ENCODE results near the gene TMEM245. TPM values are rescaled to one million over a fixed set of nuclear protein-coding genes. Genes with fewer than 3 reads are reported as not detected.
A peak's percentile ranks its signal among the peaks of the same experiment; 100 is the strongest.

Gene TMEM245
- total and polyA plus RNA-seq, 2 of the 13 experiments (the other 11 are each of a cell fraction or from before 2014, with no cell fraction given), result 53.5 to 55.4 TPM

DNA sequence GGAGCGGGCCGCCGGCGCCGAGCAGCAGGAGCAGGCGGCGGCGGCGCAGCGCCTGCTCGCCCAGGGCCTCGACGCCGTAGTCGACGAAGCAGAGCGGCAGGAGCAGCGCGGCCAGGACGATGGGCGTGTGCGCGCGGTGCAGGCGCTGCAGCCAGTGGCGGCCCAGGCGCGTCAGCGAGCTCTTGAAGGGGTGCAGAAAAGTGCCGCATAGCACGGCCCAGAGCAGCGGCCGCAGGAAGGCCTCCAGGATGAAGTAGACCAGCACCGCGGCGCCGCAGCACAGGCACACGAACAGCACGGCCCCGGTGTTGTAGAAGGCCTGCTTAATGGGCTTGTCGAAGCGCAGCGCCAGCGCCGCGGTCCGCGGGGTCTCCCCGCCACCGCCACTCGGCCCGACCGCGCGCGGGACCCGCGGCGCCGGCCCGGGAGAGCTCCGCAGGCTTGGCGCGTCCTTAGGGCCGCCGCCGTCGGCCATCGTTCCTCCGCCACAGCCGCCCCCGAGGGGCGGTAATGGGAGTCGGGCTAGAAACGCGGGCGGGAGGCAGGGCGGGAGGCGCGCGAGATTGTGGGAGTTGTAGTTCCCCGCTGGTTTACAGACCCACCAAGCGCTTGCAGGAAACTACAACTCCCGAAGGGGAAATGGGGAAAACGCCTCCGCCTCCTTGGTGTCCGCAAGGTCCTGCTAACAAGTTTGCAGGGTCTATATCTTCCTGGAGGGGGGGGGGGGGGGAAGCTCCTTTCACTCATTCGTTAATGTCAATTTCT is at the start of gene TMEM245 (continued):
- TF ChIP-seq BRD4 (CRISPR knock-in tag; IDR thresholded peaks at IDR 0.05) (no peak), ZNF333 (CRISPR knock-in tag; IDR thresholded peaks at IDR 0.05; ENCODE audit: borderline replicate concordance) (no peak), ZNF296 (CRISPR knock-in tag; conservative IDR thresholded peaks at IDR 0.05) (no peak), ZNF720 (CRISPR knock-in tag; IDR thresholded peaks at IDR 0.05) (no peak), HIVEP1 (CRISPR knock-in tag; IDR thresholded peaks at IDR 0.05) (no peak), GABPA (IDR thresholded peaks at IDR 0.05; ENCODE audit: low read depth, low read length) (no peak), GABPA (CRISPR knock-in tag; IDR thresholded peaks at IDR 0.05; ENCODE audit: low read depth) (peak; percentile 75), ZNF556 (CRISPR knock-in tag; IDR thresholded peaks at IDR 0.05; ENCODE audit: borderline replicate concordance) (no peak), MTF2 (CRISPR knock-in tag; IDR thresholded peaks at IDR 0.05; ENCODE audit: borderline replicate concordance) (no peak), ZNF75D (CRISPR knock-in tag; IDR thresholded peaks at IDR 0.05; ENCODE audit: borderline replicate concordance) (no peak), ZC3H4 (CRISPR knock-in tag; IDR thresholded peaks at IDR 0.05; ENCODE audit: borderline replicate concordance) (no peak), ZBTB8A (CRISPR knock-in tag; IDR thresholded peaks at IDR 0.05; ENCODE audit: borderline replicate concordance, low read depth) (no peak), SMAD1 (CRISPR knock-in tag; IDR thresholded peaks at IDR 0.05; ENCODE audit: borderline replicate concordance, low read depth) (0 out of 2 replicates have a peak, but pooled peaks have one; percentile 3)
- TF ChIP-seq, protein P1, sequence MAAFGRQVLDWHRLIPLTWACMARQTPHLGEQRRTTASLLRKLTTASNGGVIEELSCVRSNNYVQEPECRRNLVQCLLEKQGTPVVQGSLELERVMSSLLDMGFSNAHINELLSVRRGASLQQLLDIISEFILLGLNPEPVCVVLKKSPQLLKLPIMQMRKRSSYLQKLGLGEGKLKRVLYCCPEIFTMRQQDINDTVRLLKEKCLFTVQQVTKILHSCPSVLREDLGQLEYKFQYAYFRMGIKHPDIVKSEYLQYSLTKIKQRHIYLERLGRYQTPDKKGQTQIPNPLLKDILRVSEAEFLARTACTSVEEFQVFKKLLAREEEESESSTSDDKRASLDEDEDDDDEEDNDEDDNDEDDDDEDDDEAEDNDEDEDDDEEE (CRISPR knock-in tag; IDR thresholded peaks at IDR 0.05), result no peak
- TF ChIP-seq, protein P2, sequence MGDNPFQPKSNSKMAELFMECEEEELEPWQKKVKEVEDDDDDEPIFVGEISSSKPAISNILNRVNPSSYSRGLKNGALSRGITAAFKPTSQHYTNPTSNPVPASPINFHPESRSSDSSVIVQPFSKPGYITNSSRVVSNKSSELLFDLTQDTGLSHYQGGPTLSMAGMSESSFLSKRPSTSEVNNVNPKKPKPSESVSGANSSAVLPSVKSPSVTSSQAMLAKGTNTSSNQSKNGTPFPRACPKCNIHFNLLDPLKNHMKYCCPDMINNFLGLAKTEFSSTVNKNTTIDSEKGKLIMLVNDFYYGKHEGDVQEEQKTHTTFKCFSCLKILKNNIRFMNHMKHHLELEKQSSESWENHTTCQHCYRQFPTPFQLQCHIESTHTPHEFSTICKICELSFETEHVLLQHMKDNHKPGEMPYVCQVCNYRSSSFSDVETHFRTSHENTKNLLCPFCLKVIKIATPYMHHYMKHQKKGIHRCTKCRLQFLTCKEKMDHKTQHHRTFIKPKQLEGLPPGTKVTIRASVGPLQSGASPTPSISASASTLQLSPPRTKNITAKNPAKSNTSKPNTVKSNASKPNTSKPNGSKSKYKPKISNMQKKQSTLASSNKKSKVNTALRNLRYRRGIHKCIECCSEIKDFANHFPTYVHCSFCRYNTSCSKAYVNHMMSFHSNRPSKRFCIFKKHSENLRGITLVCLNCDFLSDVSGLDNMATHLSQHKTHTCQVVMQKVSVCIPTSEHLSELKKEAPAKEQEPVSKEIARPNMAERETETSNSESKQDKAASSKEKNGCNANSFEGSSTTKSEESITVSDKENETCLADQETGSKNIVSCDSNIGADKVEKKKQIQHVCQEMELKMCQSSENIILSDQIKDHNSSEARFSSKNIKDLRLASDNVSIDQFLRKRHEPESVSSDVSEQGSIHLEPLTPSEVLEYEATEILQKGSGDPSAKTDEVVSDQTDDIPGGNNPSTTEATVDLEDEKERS (CRISPR knock-in tag; IDR thresholded peaks at IDR 0.05), result no peak
- TF ChIP-seq, protein P3, sequence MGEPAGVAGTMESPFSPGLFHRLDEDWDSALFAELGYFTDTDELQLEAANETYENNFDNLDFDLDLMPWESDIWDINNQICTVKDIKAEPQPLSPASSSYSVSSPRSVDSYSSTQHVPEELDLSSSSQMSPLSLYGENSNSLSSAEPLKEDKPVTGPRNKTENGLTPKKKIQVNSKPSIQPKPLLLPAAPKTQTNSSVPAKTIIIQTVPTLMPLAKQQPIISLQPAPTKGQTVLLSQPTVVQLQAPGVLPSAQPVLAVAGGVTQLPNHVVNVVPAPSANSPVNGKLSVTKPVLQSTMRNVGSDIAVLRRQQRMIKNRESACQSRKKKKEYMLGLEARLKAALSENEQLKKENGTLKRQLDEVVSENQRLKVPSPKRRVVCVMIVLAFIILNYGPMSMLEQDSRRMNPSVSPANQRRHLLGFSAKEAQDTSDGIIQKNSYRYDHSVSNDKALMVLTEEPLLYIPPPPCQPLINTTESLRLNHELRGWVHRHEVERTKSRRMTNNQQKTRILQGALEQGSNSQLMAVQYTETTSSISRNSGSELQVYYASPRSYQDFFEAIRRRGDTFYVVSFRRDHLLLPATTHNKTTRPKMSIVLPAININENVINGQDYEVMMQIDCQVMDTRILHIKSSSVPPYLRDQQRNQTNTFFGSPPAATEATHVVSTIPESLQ (CRISPR knock-in tag; conservative IDR thresholded peaks at IDR 0.05), result no peak
- TF ChIP-seq, protein P4, sequence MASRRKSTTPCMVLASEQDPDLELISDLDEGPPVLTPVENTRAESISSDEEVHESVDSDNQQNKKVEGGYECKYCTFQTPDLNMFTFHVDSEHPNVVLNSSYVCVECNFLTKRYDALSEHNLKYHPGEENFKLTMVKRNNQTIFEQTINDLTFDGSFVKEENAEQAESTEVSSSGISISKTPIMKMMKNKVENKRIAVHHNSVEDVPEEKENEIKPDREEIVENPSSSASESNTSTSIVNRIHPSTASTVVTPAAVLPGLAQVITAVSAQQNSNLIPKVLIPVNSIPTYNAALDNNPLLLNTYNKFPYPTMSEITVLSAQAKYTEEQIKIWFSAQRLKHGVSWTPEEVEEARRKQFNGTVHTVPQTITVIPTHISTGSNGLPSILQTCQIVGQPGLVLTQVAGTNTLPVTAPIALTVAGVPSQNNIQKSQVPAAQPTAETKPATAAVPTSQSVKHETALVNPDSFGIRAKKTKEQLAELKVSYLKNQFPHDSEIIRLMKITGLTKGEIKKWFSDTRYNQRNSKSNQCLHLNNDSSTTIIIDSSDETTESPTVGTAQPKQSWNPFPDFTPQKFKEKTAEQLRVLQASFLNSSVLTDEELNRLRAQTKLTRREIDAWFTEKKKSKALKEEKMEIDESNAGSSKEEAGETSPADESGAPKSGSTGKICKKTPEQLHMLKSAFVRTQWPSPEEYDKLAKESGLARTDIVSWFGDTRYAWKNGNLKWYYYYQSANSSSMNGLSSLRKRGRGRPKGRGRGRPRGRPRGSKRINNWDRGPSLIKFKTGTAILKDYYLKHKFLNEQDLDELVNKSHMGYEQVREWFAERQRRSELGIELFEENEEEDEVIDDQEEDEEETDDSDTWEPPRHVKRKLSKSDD (CRISPR knock-in tag; IDR thresholded peaks at IDR 0.05; ENCODE audit: low read depth), result 0 out of 2 replicates have a peak, but pooled peaks have one; percentile 34
- TF ChIP-seq, protein P5, sequence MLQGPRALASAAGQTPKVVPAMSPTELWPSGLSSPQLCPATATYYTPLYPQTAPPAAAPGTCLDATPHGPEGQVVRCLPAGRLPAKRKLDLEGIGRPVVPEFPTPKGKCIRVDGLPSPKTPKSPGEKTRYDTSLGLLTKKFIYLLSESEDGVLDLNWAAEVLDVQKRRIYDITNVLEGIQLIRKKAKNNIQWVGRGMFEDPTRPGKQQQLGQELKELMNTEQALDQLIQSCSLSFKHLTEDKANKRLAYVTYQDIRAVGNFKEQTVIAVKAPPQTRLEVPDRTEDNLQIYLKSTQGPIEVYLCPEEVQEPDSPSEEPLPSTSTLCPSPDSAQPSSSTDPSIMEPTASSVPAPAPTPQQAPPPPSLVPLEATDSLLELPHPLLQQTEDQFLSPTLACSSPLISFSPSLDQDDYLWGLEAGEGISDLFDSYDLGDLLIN (CRISPR knock-in tag; IDR thresholded peaks at IDR 0.05; ENCODE audit: borderline replicate concordance), result no peak

Data from HepG2 (cell line).